HepG2 (cell line): Measurements from ENCODE around the gene GNAI2. TPM values are rescaled to one million over a fixed set of nuclear protein-coding genes. Genes with fewer than 3 reads are reported as not detected.

Source experiments
- ATAC-seq: fragments of 200-7000 bp; cut with Tn5 transposase; 3 replicates; pipeline ENCODE4 v1.9.1; 2020; ENCODE audit warnings: mild to moderate bottlenecking, moderate library complexity
- BruUV-seq: library from RNA; stranded (reverse); fragments of 400-500 nt; replicated peaks from 2 replicates; lab custom pipeline; 2021; lab: Mats Ljungman, UMichigan
- CTCF ChIA-PET: fragments of 300-600 bp; formaldehyde crosslinking; extraction: SDS; loops from one replicate; lab custom pipeline; 2021; ENCODE audit warnings: low total read pairs, inconsistent platforms, low intra/inter-chr PET ratio; lab: Yijun Ruan, JAX
- POLR2A ChIA-PET: fragments of 350-600 bp; sonication (Branson Sonifier 250); formaldehyde crosslinking; loops from one replicate; lab custom pipeline; 2020; ENCODE audit warnings: antibody characterized with exemption, inconsistent platforms; lab: Yijun Ruan, JAX
- DNase-seq: peaks from one replicate; pipeline ENCODE4 v3.0.0-alpha.2; 2015; ENCODE audit warnings: low spot score
- FAIRE-seq: peaks from 3 replicates; lab custom pipeline; 2011; peaks lifted over from hg19 to GRCh38; lab: Jason Lieb, UNC
- H2AFZ ChIP-seq: one replicate; pipeline ENCODE4 v1.6.1; 2011; ENCODE audit warnings: low read length, inconsistent platforms
- H3K27ac ChIP-seq: fragments of 300-600 bp; 3 replicates; pipeline ENCODE4 v1.8.0; 2011; ENCODE audit warnings: mixed run types, mild to moderate bottlenecking, mixed read lengths, low read length, inconsistent platforms; ENCODE audit not compliant: insufficient read depth; ENCODE audit errors: extremely low read length
- H3K27me3 ChIP-seq, 2 experiments: fragments of 200-600 bp in 1 of 2; 2 replicates in 1 of 2; 3 replicates in 1 of 2; pipeline versions ENCODE4 v1.6.0 to v1.8.0; 2011; ENCODE audit warnings: low read length in 2 of 2, mild to moderate bottlenecking in 2 of 2, moderate library complexity in 2 of 2, inconsistent platforms in 1 of 2; ENCODE audit not compliant: insufficient read depth in 2 of 2, control insufficient read depth in 1 of 2
- H3K36me3 ChIP-seq, 2 experiments: fragments of 200-600 bp in 1 of 2; replicated peaks in 1 of 2; 2 replicates in 1 of 2; 3 replicates in 1 of 2; pipeline versions ENCODE4 v1.5.1 to v1.8.0; 2011; ENCODE audit warnings: low read length in 2 of 2, inconsistent platforms in 1 of 2; ENCODE audit not compliant: insufficient read depth in 2 of 2, control insufficient read depth in 1 of 2
- H3K4me1 ChIP-seq: 2 replicates; pipeline ENCODE4 v1.5.1; 2012; ENCODE audit warnings: low read length, inconsistent platforms; ENCODE audit not compliant: insufficient read depth
- H3K4me2 ChIP-seq: 2 replicates; pipeline ENCODE4 v1.6.0; 2011; ENCODE audit warnings: low read depth, low read length, inconsistent platforms
- H3K4me3 ChIP-seq, 3 experiments: fragments of 200-600 bp in 1 of 3; sonication (generic), shearing (Covaris generic) in 1 of 3; replicated peaks in 1 of 3; 2 replicates each; pipeline ENCODE4 v1.5.1; 2011 to 2016; ENCODE audit warnings: low read length in 3 of 3, inconsistent platforms in 2 of 3, low read depth in 2 of 3, mild to moderate bottlenecking in 2 of 3, control low read depth in 1 of 3, mixed read lengths in 1 of 3; ENCODE audit not compliant: insufficient read depth in 1 of 3
- H3K79me2 ChIP-seq: one replicate; pipeline ENCODE4 v1.6.1; 2011; ENCODE audit warnings: low read length, inconsistent platforms; ENCODE audit not compliant: insufficient read depth
- H3K9ac ChIP-seq: 2 replicates; pipeline ENCODE4 v1.6.0; 2011; ENCODE audit warnings: mild to moderate bottlenecking, low read depth, low read length, inconsistent platforms; ENCODE audit not compliant: insufficient read depth
- H3K9me3 ChIP-seq: 2 replicates; pipeline ENCODE4 v1.5.1; 2012; ENCODE audit warnings: mild to moderate bottlenecking, low read length
- H4K20me1 ChIP-seq: 2 replicates; pipeline ENCODE4 v1.6.0; 2011; ENCODE audit warnings: inconsistent platforms, mild to moderate bottlenecking, low read length, moderate library complexity; ENCODE audit not compliant: insufficient read depth
- BCL6 ChIP-seq: IDR thresholded peaks from 2 replicates; pipeline ENCODE4 v1.6.1; 2016; ENCODE audit warnings: missing genetic modification reagents, missing compliant biosample characterization
- HMG20A ChIP-seq: IDR thresholded peaks from 2 replicates; pipeline ENCODE4 v1.6.1; 2016; ENCODE audit warnings: borderline replicate concordance
- POLR2A ChIP-seq, 2 experiments: IDR thresholded peaks; 2 replicates each; pipeline ENCODE4 v1.6.1; 2011; ENCODE audit warnings: low read depth in 2 of 2, low read length in 2 of 2, mild to moderate bottlenecking in 1 of 2, moderate library complexity in 1 of 2; ENCODE audit not compliant: insufficient read depth in 1 of 2
- POLR2AphosphoS5 ChIP-seq: IDR thresholded peaks from 2 replicates; pipeline ENCODE4 v1.6.1; 2012; ENCODE audit warnings: low read depth, low read length
- ZNF205 ChIP-seq: IDR thresholded peaks from 2 replicates; pipeline ENCODE4 v1.6.1; 2018; ENCODE audit warnings: missing biosample characterization, missing genetic modification reagents
- ZNF562 ChIP-seq: sonication (generic); formaldehyde crosslinking; IDR thresholded peaks from 2 replicates; pipeline ENCODE4 v1.8.0; 2022; ENCODE audit warnings: missing genetic modification reagents, borderline replicate concordance
- ZNF564 ChIP-seq: sonication (generic); formaldehyde crosslinking; IDR thresholded peaks from 2 replicates; pipeline ENCODE4 v1.8.1; 2023; ENCODE audit warnings: mild to moderate bottlenecking, missing genetic modification reagents
- ZNF670 ChIP-seq: sonication (generic); formaldehyde crosslinking; IDR thresholded peaks from 2 replicates; pipeline ENCODE4 v1.8.0; 2022; ENCODE audit warnings: mild to moderate bottlenecking, missing genetic modification reagents, borderline replicate concordance
- WGBS: methylation state at CpG from one replicate; pipeline ENCODE4 v1.1.6; 2017; ENCODE audit warnings: low lambda C conversion rate; 5-methylcytosine and 5-hydroxymethylcytosine counted together
- in situ Hi-C: cut with HindIII; loops from 2 replicates; pipeline ENCODE4 v1.10.0; 2017; ENCODE audit warnings: low pct_unique_long_range_greater_than_20kb; ENCODE audit not compliant: extremely low pct_ligation_motif_present
- intact Hi-C: fragments of 100-400 bp; cut with micrococcal nuclease; formaldehyde crosslinking; loops from one replicate; pipeline ENCODE4 v1.10.0; 2022; ENCODE audit not compliant: unreplicated experiment
- polyA plus RNA-seq, 8 experiments: library from polyadenylated mRNA; depleted of rRNA in 3 of 8; stranded (reverse) in 7 of 8; unstranded in 1 of 8; fragments of >200 nt; fragmentation: Illumina TruSeq in 4 of 8; extraction: Trizol in 4 of 8; gene quantifications; 2 replicates each; pipeline versions ENCODE4 v1.2.1 to v1.2.3, GENCODE V29; 2011 to 2016; ENCODE audit warnings: low read depth in 4 of 8, missing spikeins in 1 of 8, mixed read lengths in 1 of 8; ENCODE audit not compliant: insufficient read depth in 1 of 8
- total RNA-seq, 5 experiments: library from RNA; depleted of rRNA; stranded (reverse); fragments of >200 nt; fragmentation: Illumina TruSeq; extraction: Trizol; gene quantifications; 2 replicates each; pipeline ENCODE4 v1.2.3, GENCODE V29; 2016; ENCODE audit warnings: low read depth in 1 of 5
- TF ChIP-seq, protein P1 (sequence below): sonication (generic); formaldehyde crosslinking; IDR thresholded peaks from 2 replicates; pipeline ENCODE4 v1.4.0; 2020; ENCODE audit warnings: mild to moderate bottlenecking, missing genetic modification reagents
- TF ChIP-seq, protein P2 (sequence below): sonication (generic); formaldehyde crosslinking; IDR thresholded peaks from 2 replicates; pipeline ENCODE4 v1.4.0; 2020; ENCODE audit warnings: mild to moderate bottlenecking, missing genetic modification reagents
- TF ChIP-seq, protein P3 (sequence below): sonication (generic); formaldehyde crosslinking; IDR thresholded peaks from 2 replicates; pipeline ENCODE4 v1.8.0; 2022; ENCODE audit warnings: mild to moderate bottlenecking, missing genetic modification reagents, moderate library complexity
- TF ChIP-seq, protein P4 (sequence below): sonication (generic); formaldehyde crosslinking; IDR thresholded peaks from 2 replicates; pipeline ENCODE4 v1.4.0; 2020; ENCODE audit warnings: low read depth, mild to moderate bottlenecking, missing genetic modification reagents

Gene GNAI2
- total and polyA plus RNA-seq, 2 of the 13 experiments (the other 11 are each of a cell fraction or from before 2014, with no cell fraction given), result 51.1 to 66.2 TPM

DNA sequence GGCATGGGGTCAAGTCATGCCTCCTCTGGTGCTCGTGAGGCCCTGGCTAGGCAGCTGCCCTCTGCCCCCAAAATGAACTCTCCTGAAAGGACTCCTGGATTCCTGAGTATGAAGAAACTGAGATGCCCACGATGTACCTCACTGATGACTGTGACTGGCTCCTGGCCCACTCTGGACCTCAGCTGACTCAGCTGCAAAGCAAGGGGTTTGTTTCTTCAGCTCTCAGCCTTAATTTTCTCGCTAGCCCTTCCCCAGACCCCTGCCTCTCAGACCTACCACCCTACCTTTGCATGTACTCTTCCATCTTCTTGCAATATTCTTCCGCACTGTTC is 5.2 kb upstream of the GNAI2 start (continued):
- TF ChIP-seq, protein P1, sequence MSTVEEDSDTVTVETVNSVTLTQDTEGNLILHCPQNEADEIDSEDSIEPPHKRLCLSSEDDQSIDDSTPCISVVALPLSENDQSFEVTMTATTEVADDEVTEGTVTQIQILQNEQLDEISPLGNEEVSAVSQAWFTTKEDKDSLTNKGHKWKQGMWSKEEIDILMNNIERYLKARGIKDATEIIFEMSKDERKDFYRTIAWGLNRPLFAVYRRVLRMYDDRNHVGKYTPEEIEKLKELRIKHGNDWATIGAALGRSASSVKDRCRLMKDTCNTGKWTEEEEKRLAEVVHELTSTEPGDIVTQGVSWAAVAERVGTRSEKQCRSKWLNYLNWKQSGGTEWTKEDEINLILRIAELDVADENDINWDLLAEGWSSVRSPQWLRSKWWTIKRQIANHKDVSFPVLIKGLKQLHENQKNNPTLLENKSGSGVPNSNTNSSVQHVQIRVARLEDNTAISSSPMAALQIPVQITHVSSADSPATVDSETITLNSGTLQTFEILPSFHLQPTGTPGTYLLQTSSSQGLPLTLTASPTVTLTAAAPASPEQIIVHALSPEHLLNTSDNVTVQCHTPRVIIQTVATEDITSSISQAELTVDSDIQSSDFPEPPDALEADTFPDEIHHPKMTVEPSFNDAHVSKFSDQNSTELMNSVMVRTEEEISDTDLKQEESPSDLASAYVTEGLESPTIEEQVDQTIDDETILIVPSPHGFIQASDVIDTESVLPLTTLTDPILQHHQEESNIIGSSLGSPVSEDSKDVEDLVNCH (CRISPR knock-in tag), result no peak
- TF ChIP-seq ZNF562 (CRISPR knock-in tag) (no peak), POLR2A (IDR thresholded peaks at IDR 0.05; ENCODE audit: insufficient read depth in 1 of 2, low read depth in 2 of 2, low read length in 2 of 2) (no peak)

DNA sequence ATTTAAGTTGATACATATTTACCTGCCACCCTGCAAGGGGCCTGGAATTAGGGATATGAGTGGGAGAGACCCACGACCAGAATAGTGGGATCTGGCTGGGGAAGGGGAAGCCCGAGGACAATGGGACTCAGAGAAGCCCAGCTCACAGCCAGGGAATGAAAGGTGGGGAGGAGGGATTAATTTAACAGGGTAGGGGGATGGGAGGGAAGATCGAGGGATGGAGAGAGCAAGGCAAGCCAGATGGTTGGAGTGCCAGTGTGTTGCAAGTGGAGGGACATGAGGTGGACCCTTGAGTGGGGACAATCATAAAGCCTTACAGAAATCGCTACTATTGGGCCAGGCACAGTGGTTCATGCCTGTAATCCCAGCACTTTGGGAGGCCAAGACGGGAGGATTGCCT is 4.4 kb upstream of the GNAI2 start:
- ChIA-PET CTCF (no interaction called here), POLR2A (interaction anchor here (1.2 kb wide), 1 partner anchor 40 kb away, joined by 4 read pairs; no protein-coding TSS in a partner anchor)
- Histone ChIP-seq H3K79me2 (peaks cover 4% of the 10 kb centered on the region), H3K9me3 (no peaks in the 10 kb centered on the region), H2AFZ (no peak overlapping the region), H3K27me3 (no peaks in the 10 kb centered on the region; a peak in 1 of 5 replicates), H3K4me3 (no peak overlapping the region), H3K4me2 (no peak overlapping the region), H3K9ac (no peak overlapping the region), H3K4me1 (peaks cover 70% of the 10 kb centered on the region), H4K20me1 (no peaks in the 10 kb centered on the region), H3K36me3 (no peaks in the 10 kb centered on the region; a peak in 1 of 5 replicates), H3K27ac (no peak overlapping the region)
- WGBS, result 40% methylated on average over 5 of the region's 5 CpGs
- BruUV-seq, result no TSS peak
- no peak for DNase-seq
- in situ Hi-C loops, result no loop called here
- ATAC-seq, result no peak
- no peak for FAIRE-seq
- intact Hi-C loops, result no loop called here
- TF ChIP-seq BCL6 (CRISPR knock-in tag) (no peak), POLR2AphosphoS5 (no peak), HMG20A (CRISPR knock-in tag) (no peak), ZNF205 (CRISPR knock-in tag) (no peak), ZNF564 (CRISPR knock-in tag) (no peak), ZNF670 (no peak)
- TF ChIP-seq, protein P2, sequence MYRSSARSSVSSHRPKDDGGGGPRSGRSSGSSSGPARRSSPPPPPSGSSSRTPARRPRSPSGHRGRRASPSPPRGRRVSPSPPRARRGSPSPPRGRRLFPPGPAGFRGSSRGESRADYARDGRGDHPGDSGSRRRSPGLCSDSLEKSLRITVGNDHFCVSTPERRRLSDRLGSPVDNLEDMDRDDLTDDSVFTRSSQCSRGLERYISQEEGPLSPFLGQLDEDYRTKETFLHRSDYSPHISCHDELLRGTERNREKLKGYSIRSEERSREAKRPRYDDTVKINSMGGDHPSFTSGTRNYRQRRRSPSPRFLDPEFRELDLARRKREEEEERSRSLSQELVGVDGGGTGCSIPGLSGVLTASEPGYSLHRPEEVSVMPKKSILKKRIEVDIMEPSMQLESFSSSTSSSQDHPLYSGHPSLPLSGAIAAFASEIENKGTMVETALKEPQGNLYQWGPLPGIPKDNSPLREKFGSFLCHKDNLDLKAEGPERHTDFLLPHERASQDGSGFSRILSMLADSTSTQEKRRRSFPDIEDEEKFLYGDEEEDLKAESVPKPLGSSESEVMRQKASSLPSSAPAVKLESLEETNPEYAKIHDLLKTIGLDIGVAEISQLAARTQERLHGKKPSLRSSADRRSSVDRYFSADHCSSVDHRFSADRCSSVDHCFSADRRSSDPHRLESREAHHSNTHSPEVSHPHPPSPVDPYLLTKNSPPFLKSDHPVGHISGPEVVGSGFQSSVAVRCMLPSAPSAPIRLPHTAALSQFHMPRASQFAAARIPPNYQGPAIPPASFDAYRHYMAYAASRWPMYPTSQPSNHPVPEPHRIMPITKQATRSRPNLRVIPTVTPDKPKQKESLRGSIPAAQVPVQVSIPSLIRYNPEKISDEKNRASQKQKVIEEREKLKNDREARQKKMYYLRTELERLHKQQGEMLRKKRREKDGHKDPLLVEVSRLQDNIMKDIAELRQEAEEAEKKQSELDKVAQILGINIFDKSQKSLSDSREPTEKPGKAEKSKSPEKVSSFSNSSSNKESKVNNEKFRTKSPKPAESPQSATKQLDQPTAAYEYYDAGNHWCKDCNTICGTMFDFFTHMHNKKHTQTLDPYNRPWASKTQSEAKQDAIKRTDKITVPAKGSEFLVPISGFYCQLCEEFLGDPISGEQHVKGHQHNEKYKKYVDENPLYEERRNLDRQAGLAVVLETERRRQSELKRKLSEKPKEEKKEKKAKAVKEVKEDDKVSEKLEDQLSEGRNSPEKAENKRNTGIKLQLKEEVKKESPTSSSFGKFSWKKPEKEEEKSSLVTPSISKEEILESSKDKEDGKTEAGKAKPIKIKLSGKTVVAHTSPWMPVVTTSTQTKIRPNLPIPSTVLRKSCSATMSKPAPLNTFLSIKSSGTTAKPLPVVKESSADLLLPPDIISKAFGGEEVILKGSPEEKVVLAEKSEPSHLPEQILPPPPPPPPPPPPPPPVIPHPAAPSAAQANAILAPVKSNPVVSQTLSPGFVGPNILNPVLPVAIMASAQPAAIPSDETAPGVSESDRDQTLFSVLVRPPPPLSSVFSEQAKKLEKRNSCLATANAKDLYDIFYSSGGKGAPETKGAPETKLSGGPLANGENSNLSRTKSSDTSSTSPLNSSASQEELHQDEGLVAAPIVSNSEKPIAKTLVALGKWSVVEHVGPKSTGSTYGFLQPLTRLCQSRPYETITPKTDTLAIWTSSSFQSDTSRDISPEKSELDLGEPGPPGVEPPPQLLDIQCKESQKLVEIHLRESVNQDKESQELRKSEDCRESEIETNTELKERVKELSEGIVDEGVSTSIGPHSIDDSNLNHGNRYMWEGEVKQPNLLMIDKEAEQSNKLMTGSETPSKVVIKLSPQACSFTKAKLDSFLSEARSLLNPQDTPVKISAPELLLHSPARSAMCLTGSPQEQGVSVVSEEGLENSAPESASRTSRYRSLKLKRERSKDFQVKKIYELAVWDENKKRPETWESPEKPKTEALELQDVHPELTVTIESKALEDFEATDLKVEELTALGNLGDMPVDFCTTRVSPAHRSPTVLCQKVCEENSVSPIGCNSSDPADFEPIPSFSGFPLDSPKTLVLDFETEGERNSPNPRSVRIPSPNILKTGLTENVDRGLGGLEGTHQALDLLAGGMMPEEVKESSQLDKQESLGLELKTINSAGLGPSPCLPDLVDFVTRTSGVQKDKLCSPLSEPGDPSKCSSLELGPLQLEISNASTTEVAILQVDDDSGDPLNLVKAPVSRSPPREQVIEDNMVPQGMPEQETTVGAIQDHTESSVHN (CRISPR knock-in tag), result no peak
- TF ChIP-seq, protein P3, sequence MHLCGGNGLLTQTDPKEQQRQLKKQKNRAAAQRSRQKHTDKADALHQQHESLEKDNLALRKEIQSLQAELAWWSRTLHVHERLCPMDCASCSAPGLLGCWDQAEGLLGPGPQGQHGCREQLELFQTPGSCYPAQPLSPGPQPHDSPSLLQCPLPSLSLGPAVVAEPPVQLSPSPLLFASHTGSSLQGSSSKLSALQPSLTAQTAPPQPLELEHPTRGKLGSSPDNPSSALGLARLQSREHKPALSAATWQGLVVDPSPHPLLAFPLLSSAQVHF (CRISPR knock-in tag), result no peak
- TF ChIP-seq, protein P4, sequence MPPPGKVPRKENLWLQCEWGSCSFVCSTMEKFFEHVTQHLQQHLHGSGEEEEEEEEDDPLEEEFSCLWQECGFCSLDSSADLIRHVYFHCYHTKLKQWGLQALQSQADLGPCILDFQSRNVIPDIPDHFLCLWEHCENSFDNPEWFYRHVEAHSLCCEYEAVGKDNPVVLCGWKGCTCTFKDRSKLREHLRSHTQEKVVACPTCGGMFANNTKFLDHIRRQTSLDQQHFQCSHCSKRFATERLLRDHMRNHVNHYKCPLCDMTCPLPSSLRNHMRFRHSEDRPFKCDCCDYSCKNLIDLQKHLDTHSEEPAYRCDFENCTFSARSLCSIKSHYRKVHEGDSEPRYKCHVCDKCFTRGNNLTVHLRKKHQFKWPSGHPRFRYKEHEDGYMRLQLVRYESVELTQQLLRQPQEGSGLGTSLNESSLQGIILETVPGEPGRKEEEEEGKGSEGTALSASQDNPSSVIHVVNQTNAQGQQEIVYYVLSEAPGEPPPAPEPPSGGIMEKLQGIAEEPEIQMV (CRISPR knock-in tag), result no peak
